GM18858 (cell line): ENCODE results near the gene TMIE.

ENCODE experiments used
- ATAC-seq: cut with Tn5 transposase; IDR thresholded peaks from one replicate; pipeline ENCODE4 v1.9.1; 2021; ENCODE audit not compliant: unreplicated experiment

TMIE gene

GRCh38 chr3:46759239-46760167, 58.3 kb downstream of the TMIE start:
- no peak for ATAC-seq
